ENCODE measurements around the gene NFIB. TPM values are rescaled to one million over a fixed set of nuclear protein-coding genes. Genes with fewer than 3 reads are reported as not detected.

Gene NFIB
- polyA plus RNA-seq, 1 donor (not counting 4 experiments of a cell fraction or from before 2014, with no cell fraction given) = 8.9 TPM

GRCh38 chr9:14281876-14282275 is 32.1 kb downstream of the NFIB start:
- Histone ChIP-seq H4K20me1 (ENCODE audit: control insufficient read depth, extremely low read depth, insufficient read depth, low read length) (no peaks in the 10 kb centered on the region), H3K9me1 (ENCODE audit: control insufficient read depth, extremely low read depth, insufficient read depth, low read length) (no peaks in the 10 kb centered on the region), H3K9me3 (ENCODE audit: control insufficient read depth, low read depth, low read length) (no peaks in the 10 kb centered on the region), H3K4me2 (ENCODE audit: control insufficient read depth, extremely low read depth, insufficient read depth, low read depth, low read length) (no peak overlapping the region), H3K27me3 (ENCODE audit: control insufficient read depth, extremely low read depth, insufficient read depth, low read length) (no peaks in the 10 kb centered on the region), H3K4me3 (ENCODE audit: control insufficient read depth in 2 of 3, extremely low read depth in 1 of 3, insufficient read depth in 2 of 3, low read depth in 1 of 3, low read length in 3 of 3) (no peak overlapping the region), H3K4me1 (ENCODE audit: control insufficient read depth, extremely low read depth, insufficient read depth, low read length) (peaks cover 37% of the 10 kb centered on the region), H2AFZ (ENCODE audit: control insufficient read depth, low read length) (no peak overlapping the region), H3K9ac (ENCODE audit: control insufficient read depth, extremely low read depth, insufficient read depth, low read length) (no peak overlapping the region), H3K27ac (ENCODE audit: control insufficient read depth, insufficient read depth, low read length) (no peak overlapping the region), H3K79me2 (ENCODE audit: control insufficient read depth, insufficient read depth, low read length) (peaks cover 26% of the 10 kb centered on the region), H3K36me3 (ENCODE audit: control insufficient read depth in 2 of 2, extremely low read depth in 1 of 2, insufficient read depth in 2 of 2, low read length in 2 of 2) (no peaks in the 10 kb centered on the region)
- DNase-seq (ENCODE audit: low read depth, low spot score) (no peak), FAIRE-seq (no peak)
- dilution Hi-C loops (cut with MboI; ENCODE audit: extremely low pct_ligation_motif_present, low sequenced_read_pairs) = no loop called here
- TF ChIP-seq CTCF (optimal IDR thresholded peaks at IDR 0.05 in 1 of 3, IDR thresholded peaks at IDR 0.05 in 1 of 3, conservative IDR thresholded peaks at IDR 0.05 in 1 of 3; ENCODE audit: extremely low read depth in 1 of 3, insufficient read depth in 2 of 3, low read length in 3 of 3) = no peak
- TF ChIP-seq EZH2 (IDR thresholded peaks at IDR 0.05; ENCODE audit: low read length) = no peak

GRCh38 chr9:14281136-14281795 is 32.7 kb downstream of the NFIB start:
- Histone ChIP-seq H3K36me3 (ENCODE audit: control insufficient read depth in 2 of 2, extremely low read depth in 1 of 2, insufficient read depth in 2 of 2, low read length in 2 of 2) (no peaks in the 10 kb centered on the region), H3K4me3 (ENCODE audit: control insufficient read depth in 2 of 3, extremely low read depth in 1 of 3, insufficient read depth in 2 of 3, low read depth in 1 of 3, low read length in 3 of 3) (no peak overlapping the region), H3K4me2 (ENCODE audit: control insufficient read depth, extremely low read depth, insufficient read depth, low read depth, low read length) (no peak overlapping the region), H2AFZ (ENCODE audit: control insufficient read depth, low read length) (no peak overlapping the region), H3K27ac (ENCODE audit: control insufficient read depth, insufficient read depth, low read length) (no peak overlapping the region), H3K9me1 (ENCODE audit: control insufficient read depth, extremely low read depth, insufficient read depth, low read length) (no peaks in the 10 kb centered on the region), H3K79me2 (ENCODE audit: control insufficient read depth, insufficient read depth, low read length) (peaks cover 26% of the 10 kb centered on the region), H3K4me1 (ENCODE audit: control insufficient read depth, extremely low read depth, insufficient read depth, low read length) (peaks cover 43% of the 10 kb centered on the region), H3K9me3 (ENCODE audit: control insufficient read depth, low read depth, low read length) (no peaks in the 10 kb centered on the region), H3K9ac (ENCODE audit: control insufficient read depth, extremely low read depth, insufficient read depth, low read length) (no peak overlapping the region), H3K27me3 (ENCODE audit: control insufficient read depth, extremely low read depth, insufficient read depth, low read length) (no peaks in the 10 kb centered on the region), H4K20me1 (ENCODE audit: control insufficient read depth, extremely low read depth, insufficient read depth, low read length) (no peaks in the 10 kb centered on the region)
- peak; percentile 78 for FAIRE-seq
- TF ChIP-seq EZH2 (IDR thresholded peaks at IDR 0.05; ENCODE audit: low read length) (no peak), CTCF (optimal IDR thresholded peaks at IDR 0.05 in 1 of 3, IDR thresholded peaks at IDR 0.05 in 1 of 3, conservative IDR thresholded peaks at IDR 0.05 in 1 of 3; ENCODE audit: extremely low read depth in 1 of 3, insufficient read depth in 2 of 3, low read length in 3 of 3) (no peak)
- dilution Hi-C loops (cut with MboI; ENCODE audit: extremely low pct_ligation_motif_present, low sequenced_read_pairs) = no loop called here
- DNase-seq (ENCODE audit: low read depth, low spot score) = no peak

Measured in keratinocyte (primary cell).